ENCODE data around the gene ATP11A. TPM values are rescaled to one million over a fixed set of nuclear protein-coding genes. Genes with fewer than 3 reads are reported as not detected.

ATP11A gene
- total and polyA plus RNA-seq, 7 donors = 0.69 to 22.9 (median 9.6) TPM

DNA sequence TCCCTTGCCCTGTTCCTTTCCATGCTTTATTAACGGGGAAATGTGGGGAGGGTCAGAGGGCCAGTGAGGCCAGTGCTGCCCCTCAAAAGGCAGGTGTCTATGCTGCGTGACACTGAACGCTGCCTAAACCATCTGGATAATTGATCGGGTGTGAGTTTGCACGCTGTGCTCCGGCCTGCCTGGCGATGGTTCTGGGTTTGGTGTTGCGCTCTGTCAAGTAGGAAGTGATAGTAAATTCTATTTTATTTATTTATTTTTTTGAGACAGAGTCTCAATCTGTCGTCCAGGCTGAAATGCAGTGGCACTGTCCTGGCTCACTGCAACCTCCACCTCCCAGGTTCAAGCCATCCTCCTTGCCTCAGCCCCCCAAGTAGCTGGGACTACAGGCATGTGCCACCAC is 86.5 kb downstream of the ATP11A start:
- TF ChIP-seq EP300 (IDR thresholded peaks at IDR 0.05) (no peak), POLR2A (IDR thresholded peaks at IDR 0.05) (no peak), POLR2AphosphoS5 (IDR thresholded peaks at IDR 0.05) (no peak)
- TF ChIP-seq, protein P1, sequence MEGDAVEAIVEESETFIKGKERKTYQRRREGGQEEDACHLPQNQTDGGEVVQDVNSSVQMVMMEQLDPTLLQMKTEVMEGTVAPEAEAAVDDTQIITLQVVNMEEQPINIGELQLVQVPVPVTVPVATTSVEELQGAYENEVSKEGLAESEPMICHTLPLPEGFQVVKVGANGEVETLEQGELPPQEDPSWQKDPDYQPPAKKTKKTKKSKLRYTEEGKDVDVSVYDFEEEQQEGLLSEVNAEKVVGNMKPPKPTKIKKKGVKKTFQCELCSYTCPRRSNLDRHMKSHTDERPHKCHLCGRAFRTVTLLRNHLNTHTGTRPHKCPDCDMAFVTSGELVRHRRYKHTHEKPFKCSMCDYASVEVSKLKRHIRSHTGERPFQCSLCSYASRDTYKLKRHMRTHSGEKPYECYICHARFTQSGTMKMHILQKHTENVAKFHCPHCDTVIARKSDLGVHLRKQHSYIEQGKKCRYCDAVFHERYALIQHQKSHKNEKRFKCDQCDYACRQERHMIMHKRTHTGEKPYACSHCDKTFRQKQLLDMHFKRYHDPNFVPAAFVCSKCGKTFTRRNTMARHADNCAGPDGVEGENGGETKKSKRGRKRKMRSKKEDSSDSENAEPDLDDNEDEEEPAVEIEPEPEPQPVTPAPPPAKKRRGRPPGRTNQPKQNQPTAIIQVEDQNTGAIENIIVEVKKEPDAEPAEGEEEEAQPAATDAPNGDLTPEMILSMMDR (IDR thresholded peaks at IDR 0.05) = no peak
- H3K9me3 ChIP-seq = no peaks in the 10 kb centered on the region

DNA sequence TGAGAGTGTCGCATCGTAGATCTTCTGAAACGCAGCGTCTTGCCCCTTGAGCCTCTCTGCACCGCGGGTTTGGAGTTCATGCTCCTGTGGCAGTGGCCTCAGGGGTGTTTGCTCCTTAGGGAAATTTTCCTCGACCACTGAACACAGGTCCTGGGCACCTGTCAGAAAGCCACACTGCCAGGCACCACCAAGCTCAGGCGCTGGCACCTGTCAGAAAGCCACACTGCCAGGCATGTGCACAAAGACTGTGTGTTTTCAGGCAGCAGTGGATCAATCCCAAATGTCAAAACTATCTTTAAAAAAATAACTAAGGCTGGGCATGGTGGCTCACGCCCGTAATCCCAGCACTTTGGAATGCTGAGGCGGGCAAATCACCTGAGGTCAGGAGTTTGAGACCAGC is 87.1 kb downstream of the ATP11A start:
- WGBS, 2 donors = 96 to 97% methylated on average over 11 of the region's 11 CpGs

More for the DNA sequence above, 86.5 kb downstream of the ATP11A start:
- no peak for DNase-seq
- Histone ChIP-seq H3K36me3 (no peaks in the 10 kb centered on the region), H3K4me3 (no peak overlapping the region), H3K27ac (no peak overlapping the region), H3K27me3 (no peaks in the 10 kb centered on the region), H3K4me1 (peaks cover 0 to 3% (median 0%) of the 10 kb centered on the region in 4 donors)
- WGBS, 2 donors = 96 to 97% methylated on average over 9 of the region's 9 CpGs
- intact Hi-C loops (cut with DNase I) = no loop called here

DNA sequence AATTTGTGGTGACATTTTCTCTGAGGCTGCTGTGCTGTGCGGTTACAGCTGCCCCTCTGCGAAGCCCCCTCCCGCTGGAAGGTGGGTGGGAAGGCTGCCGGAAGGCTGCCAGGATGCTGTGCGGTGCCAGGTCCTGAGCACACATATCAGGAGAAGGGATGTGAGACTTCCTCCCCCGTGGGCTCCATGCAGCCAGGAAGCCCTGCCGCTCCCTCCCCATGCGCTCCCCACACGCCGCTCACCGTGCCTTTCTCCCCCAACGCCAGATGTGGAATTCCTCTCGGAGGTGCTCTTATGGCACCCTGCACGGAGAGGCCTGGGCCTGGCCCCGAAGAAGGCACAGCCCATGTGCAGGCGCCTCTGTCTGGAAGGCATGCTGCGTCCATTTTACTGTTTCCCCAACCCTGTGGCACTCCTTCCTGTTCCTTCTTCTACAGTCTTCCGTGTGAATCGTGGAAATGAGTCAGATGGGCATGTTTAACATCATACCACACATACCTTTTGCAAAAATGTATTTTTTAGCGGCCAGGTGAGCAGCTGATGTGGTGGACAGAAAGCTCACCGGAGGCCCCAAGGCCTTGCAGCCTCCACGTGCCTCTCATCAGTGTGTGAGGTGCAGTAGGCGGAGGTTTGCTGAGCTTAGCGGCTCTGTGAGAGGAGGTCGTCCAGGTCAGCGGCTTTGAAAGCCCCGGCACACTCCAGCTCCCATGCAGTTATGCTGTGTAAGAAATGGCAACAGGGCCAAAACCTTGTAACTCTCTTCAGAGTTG is 88.0 kb downstream of the ATP11A start:
- TF ChIP-seq, protein P1 (IDR thresholded peaks at IDR 0.05) = no peak
- TF ChIP-seq EP300 (IDR thresholded peaks at IDR 0.05) (no peak), POLR2A (IDR thresholded peaks at IDR 0.05) (no peak), POLR2AphosphoS5 (IDR thresholded peaks at IDR 0.05) (no peak)
- Histone ChIP-seq H3K4me1 (peaks cover 0 to 17% (median 11%) of the 10 kb centered on the region in 4 donors), H3K4me3 (no peak overlapping the region), H3K27ac (no peak overlapping the region), H3K27me3 (no peaks in the 10 kb centered on the region), H3K9me3 (no peaks in the 10 kb centered on the region), H3K36me3 (no peaks in the 10 kb centered on the region)
- intact Hi-C loops (cut with DNase I) = no loop called here
- 89 to 96% methylated on average over 27 of the region's 27 CpGs for WGBS, 2 donors
- DNase-seq = no peak

More for the DNA sequence above, 87.1 kb downstream of the ATP11A start:
- Histone ChIP-seq H3K4me3 (no peak overlapping the region), H3K4me1 (peaks cover 0 to 9% (median 3%) of the 10 kb centered on the region in 4 donors), H3K9me3 (no peaks in the 10 kb centered on the region), H3K36me3 (no peaks in the 10 kb centered on the region), H3K27me3 (no peaks in the 10 kb centered on the region), H3K27ac (no peak overlapping the region)
- intact Hi-C loops (cut with DNase I) = no loop called here
- no peak for DNase-seq
- TF ChIP-seq POLR2AphosphoS5 (IDR thresholded peaks at IDR 0.05) (no peak), EP300 (IDR thresholded peaks at IDR 0.05) (no peak), POLR2A (IDR thresholded peaks at IDR 0.05) (no peak)
- TF ChIP-seq, protein P1 (IDR thresholded peaks at IDR 0.05) = no peak

DNA sequence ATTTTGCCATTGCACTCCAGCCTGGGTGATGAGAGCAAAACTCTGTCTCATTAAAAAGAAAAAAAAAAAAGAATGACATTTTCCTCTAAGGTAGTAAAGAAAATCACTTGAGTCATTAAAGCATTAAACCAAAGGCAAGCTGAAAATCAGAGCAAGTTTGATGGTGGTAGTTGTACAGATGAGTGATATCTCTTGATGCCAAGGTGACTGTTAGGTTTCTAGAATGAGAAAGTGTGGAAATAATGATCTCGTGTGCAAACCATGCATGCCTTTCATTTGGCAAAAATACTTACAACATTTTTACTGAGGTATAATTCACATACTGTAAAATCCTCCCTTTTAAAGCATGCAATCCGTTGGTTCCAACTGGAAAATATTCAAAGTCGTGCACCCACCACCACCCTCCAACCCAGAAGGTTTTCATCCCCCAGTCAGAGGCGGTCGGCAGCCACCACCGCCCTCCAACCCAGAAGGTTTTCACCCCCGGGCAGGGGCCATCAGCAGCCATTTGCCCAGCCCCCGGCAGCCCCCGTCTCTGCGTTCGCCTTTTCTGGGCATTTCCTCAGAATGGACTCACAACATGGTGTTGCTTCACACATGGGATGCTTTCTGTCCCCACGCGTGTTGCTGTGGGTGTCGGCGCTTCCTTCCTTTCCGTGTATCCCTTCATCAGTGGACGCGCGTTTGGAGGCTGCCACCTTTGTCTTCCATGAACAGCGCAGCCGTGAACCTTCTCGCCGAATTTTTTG is 90.2 kb downstream of the ATP11A start:
- Histone ChIP-seq H3K9me3 (no peaks in the 10 kb centered on the region), H3K4me3 (no peak overlapping the region), H3K36me3 (peaks cover 0 to under 1% (median 0%) of the 10 kb centered on the region in 4 donors), H3K27me3 (no peaks in the 10 kb centered on the region), H3K4me1 (peaks cover 0 to 30% (median 23%) of the 10 kb centered on the region in 4 donors), H3K27ac (no peak overlapping the region)
- intact Hi-C loops (cut with DNase I) = no loop called here
- DNase-seq = no peak
- TF ChIP-seq, protein P1 (IDR thresholded peaks at IDR 0.05) = no peak
- TF ChIP-seq POLR2AphosphoS5 (IDR thresholded peaks at IDR 0.05) (no peak), POLR2A (IDR thresholded peaks at IDR 0.05) (no peak), EP300 (IDR thresholded peaks at IDR 0.05) (no peak)
- 92 to 94% methylated on average over 23 of the region's 23 CpGs for WGBS, 2 donors

All from sigmoid colon (tissue), 7 donors.